GM13976 (cell line): ENCODE results near the gene FAM222A.

ENCODE experiments used
- DNase-seq: peaks from one replicate; pipeline ENCODE4 v3.0.0; 2012; ENCODE audit warnings: low spot score
- CTCF ChIP-seq: IDR thresholded peaks from 2 replicates; pipeline ENCODE4 v1.5.1; 2012; ENCODE audit warnings: borderline replicate concordance, mild to moderate bottlenecking; ENCODE audit not compliant: insufficient read depth; ENCODE audit errors: extremely low read depth, missing control alignments, control extremely low read depth
- in situ Hi-C: fragments of 300-500 bp; cut with MboI; formaldehyde crosslinking; loops from one replicate; pipeline ENCODE4 v1.12.0; 2022; ENCODE audit warnings: low sequenced_read_pairs, mixed read lengths, inconsistent platforms; ENCODE audit not compliant: unreplicated experiment

Gene FAM222A

GRCh38 chr12:109786799-109787198 lies 73.2 kb downstream of the FAM222A start:
- in situ Hi-C loops = no loop called here
- TF ChIP-seq CTCF = no peak
- no peak for DNase-seq

GRCh38 chr12:109789526-109790048 lies 76.0 kb downstream of the FAM222A start:
- DNase-seq = no peak
- in situ Hi-C loops = no loop called here
- TF ChIP-seq CTCF = no peak

- no peak for DNase-seq
- in situ Hi-C loops = no loop called here
- TF ChIP-seq CTCF = no peak
These were observed 79.4 kb downstream of the FAM222A start for GRCh38 chr12:109792992-109793391.

- in situ Hi-C loops = no loop called here
- DNase-seq = no peak
- TF ChIP-seq CTCF = no peak
These were observed 79.8 kb downstream of the FAM222A start for GRCh38 chr12:109793411-109793810.

GRCh38 chr12:109793826-109794501 lies 80.3 kb downstream of the FAM222A start:
- TF ChIP-seq CTCF = no peak
- no peak for DNase-seq
- in situ Hi-C loops = no loop called here

- in situ Hi-C loops = no loop called here
- DNase-seq = no peak
These were observed 81.4 kb downstream of the FAM222A start for GRCh38 chr12:109795023-109795422.

More at GRCh38 chr12:109795023-109795422, 81.4 kb downstream of the FAM222A start:
- no peak for TF ChIP-seq CTCF
